IgD-negative memory B cell (primary cell): ENCODE data around the gene PRAMEF25. TPM values are rescaled to one million over a fixed set of nuclear protein-coding genes. Genes with fewer than 3 reads are reported as not detected.
"Not testable (repeated sequence)": the region's sequence is repeated elsewhere in the genome, so short reads cannot be mapped to it uniquely, and the experiment has no call there.

Experiments used
- H3K27ac Mint-ChIP-seq, 3 donors: one replicate each; pipeline ENCODE4 v1.8.0; 2020 to 2022; ENCODE audit warnings: mild to moderate bottlenecking in 3 of 3, mixed read lengths in 3 of 3, moderate library complexity in 1 of 3
- H3K27me3 Mint-ChIP-seq: one replicate; pipeline ENCODE4 v1.8.0; 2021; ENCODE audit warnings: mixed read lengths
- H3K36me3 Mint-ChIP-seq: one replicate; pipeline ENCODE4 v1.8.0; 2020; ENCODE audit warnings: mild to moderate bottlenecking, mixed read lengths
- H3K4me1 Mint-ChIP-seq, 3 donors: one replicate each; pipeline ENCODE4 v1.8.0; 2020 to 2022; ENCODE audit warnings: mixed read lengths in 3 of 3, mild to moderate bottlenecking in 1 of 3
- H3K4me3 Mint-ChIP-seq, 4 donors: one replicate each; pipeline ENCODE4 v1.8.0; 2020 to 2022; ENCODE audit warnings: mild to moderate bottlenecking in 4 of 4, mixed read lengths in 4 of 4, moderate library complexity in 3 of 4
- H3K9me3 Mint-ChIP-seq, 3 donors: one replicate each; pipeline ENCODE4 v1.8.0; 2020 to 2021; ENCODE audit warnings: mixed read lengths in 3 of 3, mild to moderate bottlenecking in 1 of 3
- polyA plus RNA-seq: library from polyadenylated mRNA; unstranded; fragments of 300-500 nt; fragmentation: Illumina TruSeq; gene quantifications from one replicate; pipeline ENCODE4 v1.2.3, GENCODE V29; 2021

Gene PRAMEF25
- not detected for polyA plus RNA-seq

GRCh38 chr1:13070474-13070873 is at the start of gene PRAMEF25:
TSS of gene PRAMEF25 (plus strand) at chr1:13070774. CDS start at chr1:13073694, 2,920 bp downstream.
- H3K4me3 Mint-ChIP-seq, H3K9me3 Mint-ChIP-seq, H3K27me3 Mint-ChIP-seq, H3K4me1 Mint-ChIP-seq, H3K27ac Mint-ChIP-seq, H3K36me3 Mint-ChIP-seq: not testable (repeated sequence)

- H3K4me3 Mint-ChIP-seq, H3K27ac Mint-ChIP-seq, H3K4me1 Mint-ChIP-seq, H3K9me3 Mint-ChIP-seq, H3K36me3 Mint-ChIP-seq, H3K27me3 Mint-ChIP-seq: not testable (repeated sequence)
Observed at GRCh38 chr1:13056475-13056874, 14.1 kb upstream of the PRAMEF25 start, which contains the start of gene PRAMEF27. TSS of gene PRAMEF27 (minus strand) at chr1:13056575. CDS start at chr1:13053659, 2,916 bp downstream.

GRCh38 chr1:13116754-13117153 is 46.2 kb downstream of the PRAMEF25 start, which contains the start of gene HNRNPCL2:
TSS of gene HNRNPCL2 (minus strand) at chr1:13116854. CDS start at chr1:13116400, 454 bp downstream.
- H3K36me3 Mint-ChIP-seq, H3K27ac Mint-ChIP-seq, H3K4me3 Mint-ChIP-seq, H3K27me3 Mint-ChIP-seq, H3K4me1 Mint-ChIP-seq, H3K9me3 Mint-ChIP-seq: not testable (repeated sequence)

Other genes starting within 250 kb of the PRAMEF25 start
- gene PRAMEF11, start 239.4 kb upstream of the PRAMEF25 start, polyA plus RNA-seq, result not detected
- gene HNRNPCL1, start 222.1 kb upstream of the PRAMEF25 start, polyA plus RNA-seq, result not detected
- gene PRAMEF2, start 213.7 kb upstream of the PRAMEF25 start, polyA plus RNA-seq, result not detected
- not detected for gene PRAMEF4, start 184.6 kb upstream of the PRAMEF25 start, polyA plus RNA-seq
- gene PRAMEF10, start 172.5 kb upstream of the PRAMEF25 start, polyA plus RNA-seq, result not detected
- gene PRAMEF7, start 154.2 kb upstream of the PRAMEF25 start, polyA plus RNA-seq, result not detected
- gene PRAMEF6, start 123.2 kb upstream of the PRAMEF25 start, polyA plus RNA-seq, result not detected
- gene PRAMEF27, start 14.2 kb upstream of the PRAMEF25 start, polyA plus RNA-seq, result not detected
- gene HNRNPCL3, start 10.0 kb upstream of the PRAMEF25 start, polyA plus RNA-seq, result not detected
- gene HNRNPCL2, start 46.1 kb downstream of the PRAMEF25 start, polyA plus RNA-seq, result not detected
- gene PRAMEF26, start 85.2 kb downstream of the PRAMEF25 start, polyA plus RNA-seq, result not detected
- not detected for gene HNRNPCL4, start 94.9 kb downstream of the PRAMEF25 start, polyA plus RNA-seq
- not detected for gene PRAMEF9, start 101.1 kb downstream of the PRAMEF25 start, polyA plus RNA-seq
- gene PRAMEF13, start 130.6 kb downstream of the PRAMEF25 start, polyA plus RNA-seq, result not detected
- gene PRAMEF18, start 155.4 kb downstream of the PRAMEF25 start, polyA plus RNA-seq, result not detected
- not detected for gene PRAMEF5, start 183.4 kb downstream of the PRAMEF25 start, polyA plus RNA-seq
- gene PRAMEF8, start 214.4 kb downstream of the PRAMEF25 start, polyA plus RNA-seq, result not detected
- gene PRAMEF33, start 232.8 kb downstream of the PRAMEF25 start, polyA plus RNA-seq, result not detected
- gene PRAMEF15, start 244.8 kb downstream of the PRAMEF25 start, polyA plus RNA-seq, result not detected